Body of pancreas (tissue), 4 donors: ENCODE data around the gene CAPN10.

Experiments
- CTCF ChIP-seq, 7 experiments: fragments of 450-650 bp in 4 of 7; fragments of 200-600 bp in 3 of 7; sonication (generic) in 3 of 7; IDR thresholded peaks; one replicate each; pipeline ENCODE4 v1.5.1; 2016 to 2019; ENCODE audit warnings: antibody characterized with exemption in 7 of 7
- POLR2A ChIP-seq, 3 donors: fragments of 450-650 bp; IDR thresholded peaks; one replicate each; pipeline ENCODE4 v1.6.1; 2016; ENCODE audit warnings: antibody characterized with exemption in 3 of 3, mild to moderate bottlenecking in 2 of 3

GRCh38 chr2:240588669-240589068 lies 2.1 kb downstream of the CAPN10 start:
- TF ChIP-seq POLR2A (IDR thresholded peaks at IDR 0.05) (no peak), CTCF (IDR thresholded peaks at IDR 0.05) (no peak)
